B cell (primary cell): ENCODE data around the gene NLGN1.

Experiments
- EZH2 ChIP-seq: IDR thresholded peaks from 2 replicates; pipeline ENCODE4 v1.6.1; 2012; ENCODE audit warnings: borderline replicate concordance, low read depth, mild to moderate bottlenecking, moderate library complexity, low read length; ENCODE audit not compliant: insufficient read depth, poor library complexity, severe bottlenecking
- TF ChIP-seq, protein P1 (sequence below): fragments of 200-600 bp; IDR thresholded peaks from one replicate; pipeline ENCODE4 v1.8.0; 2022; ENCODE audit warnings: antibody characterized with exemption, mild to moderate bottlenecking

DNA sequence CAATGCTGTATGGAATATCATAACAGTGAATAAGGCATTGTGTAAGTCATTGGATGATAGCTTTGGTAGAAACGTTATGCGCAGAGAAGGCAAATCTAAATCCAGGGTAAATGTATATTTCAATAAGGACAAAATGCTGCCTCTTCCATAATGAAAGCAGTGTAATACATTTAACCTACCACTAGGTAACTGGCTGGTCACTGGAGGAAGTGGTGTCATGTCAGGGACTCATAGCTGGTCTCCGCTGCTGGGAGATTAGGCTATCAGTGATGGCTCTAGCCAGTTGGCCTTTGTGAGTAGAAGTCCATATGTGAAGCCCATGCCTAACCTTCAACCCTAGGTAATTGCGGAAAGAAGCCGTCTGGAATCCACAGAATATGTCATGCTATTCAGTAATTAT, 140.9 kb downstream of the NLGN1 start:
- TF ChIP-seq, protein P1, sequence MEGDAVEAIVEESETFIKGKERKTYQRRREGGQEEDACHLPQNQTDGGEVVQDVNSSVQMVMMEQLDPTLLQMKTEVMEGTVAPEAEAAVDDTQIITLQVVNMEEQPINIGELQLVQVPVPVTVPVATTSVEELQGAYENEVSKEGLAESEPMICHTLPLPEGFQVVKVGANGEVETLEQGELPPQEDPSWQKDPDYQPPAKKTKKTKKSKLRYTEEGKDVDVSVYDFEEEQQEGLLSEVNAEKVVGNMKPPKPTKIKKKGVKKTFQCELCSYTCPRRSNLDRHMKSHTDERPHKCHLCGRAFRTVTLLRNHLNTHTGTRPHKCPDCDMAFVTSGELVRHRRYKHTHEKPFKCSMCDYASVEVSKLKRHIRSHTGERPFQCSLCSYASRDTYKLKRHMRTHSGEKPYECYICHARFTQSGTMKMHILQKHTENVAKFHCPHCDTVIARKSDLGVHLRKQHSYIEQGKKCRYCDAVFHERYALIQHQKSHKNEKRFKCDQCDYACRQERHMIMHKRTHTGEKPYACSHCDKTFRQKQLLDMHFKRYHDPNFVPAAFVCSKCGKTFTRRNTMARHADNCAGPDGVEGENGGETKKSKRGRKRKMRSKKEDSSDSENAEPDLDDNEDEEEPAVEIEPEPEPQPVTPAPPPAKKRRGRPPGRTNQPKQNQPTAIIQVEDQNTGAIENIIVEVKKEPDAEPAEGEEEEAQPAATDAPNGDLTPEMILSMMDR: no peak
- no peak for TF ChIP-seq EZH2
